ENCODE results near the gene CIART.
A peak's percentile ranks its signal among the peaks of the same experiment; 100 is the strongest.
"Not testable (repeated sequence)": the region's sequence is repeated elsewhere in the genome, so short reads cannot be mapped to it uniquely, and the experiment has no call there.

Gene CIART

GRCh38 chr1:150261367-150261766, 21.0 kb upstream of the CIART start:
- no peak for DNase-seq (ENCODE audit: low spot score)

- no peak for DNase-seq (ENCODE audit: low spot score)
These were observed 19.7 kb upstream of the CIART start for GRCh38 chr1:150262388-150263320.

GRCh38 chr1:150263549-150263948, 18.8 kb upstream of the CIART start:
- DNase-seq (ENCODE audit: low spot score) = no peak

- peak; percentile 21 for DNase-seq (ENCODE audit: low spot score)
These were observed 14.5 kb upstream of the CIART start for GRCh38 chr1:150267896-150268295.

- peak; percentile 30 for DNase-seq (ENCODE audit: low spot score)
These were observed 14.0 kb upstream of the CIART start for GRCh38 chr1:150268340-150268704.

- peak; percentile 98 for DNase-seq (ENCODE audit: low spot score)
These were observed 13.5 kb upstream of the CIART start, which contains the start of gene APH1A for GRCh38 chr1:150268705-150269403. Gene APH1A, minus strand, starts transcription at chr1:150269016. Its CDS starts 206 bp downstream, at chr1:150268810.

GRCh38 chr1:150269451-150269850, 12.9 kb upstream of the CIART start:
- no peak for DNase-seq (ENCODE audit: low spot score)

- no peak for DNase-seq (ENCODE audit: low spot score)
These were observed 10.9 kb upstream of the CIART start for GRCh38 chr1:150271291-150271959.

- no peak for DNase-seq (ENCODE audit: low spot score)
These were observed 9.0 kb upstream of the CIART start for GRCh38 chr1:150273311-150273710.

- DNase-seq (ENCODE audit: low spot score) = no peak
These were observed 2.1 kb upstream of the CIART start for GRCh38 chr1:150280138-150280707.

GRCh38 chr1:150281221-150281757, 1.1 kb upstream of the CIART start:
- DNase-seq (ENCODE audit: low spot score) = peak; percentile 57

- peak; percentile 18 for DNase-seq (ENCODE audit: low spot score)
These were observed 204 bp downstream of the CIART start for GRCh38 chr1:150282558-150282958.

GRCh38 chr1:150283260-150283659, 906 bp downstream of the CIART start:
- no peak for DNase-seq (ENCODE audit: low spot score)

- DNase-seq (ENCODE audit: low spot score) = no peak
These were observed 6.0 kb downstream of the CIART start for GRCh38 chr1:150288382-150288781.

- DNase-seq (ENCODE audit: low spot score) = no peak
These were observed 6.5 kb downstream of the CIART start for GRCh38 chr1:150288822-150289221.

GRCh38 chr1:150293433-150294253, 11.3 kb downstream of the CIART start, which contains the start of gene MRPS21:
Gene MRPS21, plus strand, starts transcription at chr1:150293861. Its CDS starts 506 bp downstream, at chr1:150294367.
- DNase-seq (ENCODE audit: low spot score) = peak; percentile 91

- DNase-seq (ENCODE audit: low spot score) = no peak
These were observed 13.1 kb downstream of the CIART start for GRCh38 chr1:150295476-150295875.

- no peak for DNase-seq (ENCODE audit: low spot score)
These were observed 17.4 kb downstream of the CIART start for GRCh38 chr1:150299716-150300115.

- DNase-seq (ENCODE audit: low spot score) = no peak
These were observed 20.0 kb downstream of the CIART start for GRCh38 chr1:150302338-150302737.

GRCh38 chr1:150302902-150303301, 20.5 kb downstream of the CIART start:
- no peak for DNase-seq (ENCODE audit: low spot score)

- not testable (repeated sequence) for DNase-seq (ENCODE audit: low spot score)
These were observed 26.2 kb downstream of the CIART start for GRCh38 chr1:150308585-150308984.
